ENCODE measurements around the gene IRF1. TPM values are rescaled to one million over a fixed set of nuclear protein-coding genes. Genes with fewer than 3 reads are reported as not detected.
A peak's percentile ranks its signal among the peaks of the same experiment; 100 is the strongest.
"Not testable (repeated sequence)": the region's sequence is repeated elsewhere in the genome, so short reads cannot be mapped to it uniquely, and the experiment has no call there.

IRF1 gene
- polyA plus RNA-seq, 4 donors = 13.9 to 23.8 (median 18.9) TPM

DNA sequence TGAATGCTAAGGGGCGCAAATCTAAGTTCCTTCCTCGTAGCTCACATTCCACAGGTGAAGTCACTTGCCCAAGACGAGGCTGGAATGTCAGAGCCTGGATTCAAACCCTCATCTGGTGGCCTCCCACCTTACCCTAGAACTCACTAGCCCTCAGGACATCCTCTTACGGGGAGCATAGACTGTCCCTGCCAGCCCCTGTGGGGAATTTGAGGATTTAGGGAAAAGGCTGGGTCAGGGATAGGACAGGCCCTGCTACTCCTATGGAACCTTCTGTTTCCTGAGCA is 45.0 kb downstream of the IRF1 start:
- DNase-seq (ENCODE audit: low read depth in 4 of 4, low spot score in 2 of 4) = no peak

DNA sequence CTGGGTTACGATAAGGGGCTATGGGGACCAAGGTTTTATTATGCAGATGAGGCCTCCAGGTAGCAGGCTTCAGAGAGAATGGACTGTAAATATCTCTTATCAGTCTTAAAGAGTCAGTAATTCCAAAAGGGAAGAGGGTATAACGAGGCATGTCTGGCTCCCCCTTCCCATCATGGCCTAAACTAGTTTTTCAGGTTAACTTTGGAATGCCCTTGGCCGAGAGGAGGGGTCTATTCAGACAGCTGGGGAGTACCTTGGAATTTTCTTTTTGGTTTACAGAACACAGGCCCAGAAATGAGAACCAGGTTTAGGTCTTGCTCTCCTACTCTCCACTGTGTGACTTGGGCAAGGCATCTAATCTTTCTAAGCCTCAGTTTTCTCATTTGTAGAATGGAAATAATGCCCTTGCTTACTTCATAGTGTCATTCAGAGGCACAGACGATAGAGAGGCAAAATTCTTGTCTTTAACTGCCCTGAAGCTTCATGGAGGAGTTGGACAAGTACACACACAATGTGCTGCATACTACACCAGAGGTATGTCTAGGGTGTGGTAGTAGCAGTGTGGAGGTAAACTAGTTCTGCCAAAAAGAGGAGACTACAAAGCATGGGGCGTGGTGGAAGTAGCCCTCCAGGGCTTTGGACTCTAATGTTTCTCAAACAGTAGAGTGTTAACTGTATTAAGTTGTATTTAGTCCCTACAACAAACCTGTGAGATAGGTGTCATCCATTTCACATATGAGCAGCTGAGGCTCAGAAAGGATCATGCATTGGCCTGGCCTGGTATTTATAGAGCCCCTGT is 45.5 kb downstream of the IRF1 start:
- no peak for DNase-seq (ENCODE audit: low read depth in 4 of 4, low spot score in 2 of 4)

DNA sequence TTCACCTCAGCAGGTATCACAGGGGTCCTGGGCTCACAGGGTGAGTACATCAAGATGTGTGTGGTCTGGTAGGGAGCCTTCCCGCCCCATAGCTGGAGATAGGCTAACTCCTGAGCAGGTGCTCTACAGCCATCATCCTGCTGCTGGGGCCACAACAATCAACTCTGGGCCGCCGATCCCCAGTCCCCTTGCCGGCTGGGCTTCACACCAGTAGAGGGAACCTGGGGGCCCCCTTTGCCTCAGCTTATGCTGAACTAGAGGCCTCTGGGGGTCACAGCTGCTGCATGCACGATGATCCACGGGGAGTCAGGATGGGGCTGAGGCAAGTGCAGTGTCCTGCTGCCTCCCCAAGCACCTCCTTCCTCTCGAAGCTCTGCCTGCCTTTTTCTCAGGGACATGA is 46.5 kb downstream of the IRF1 start:
- DNase-seq (ENCODE audit: low read depth in 4 of 4, low spot score in 2 of 4) = no peak

DNA sequence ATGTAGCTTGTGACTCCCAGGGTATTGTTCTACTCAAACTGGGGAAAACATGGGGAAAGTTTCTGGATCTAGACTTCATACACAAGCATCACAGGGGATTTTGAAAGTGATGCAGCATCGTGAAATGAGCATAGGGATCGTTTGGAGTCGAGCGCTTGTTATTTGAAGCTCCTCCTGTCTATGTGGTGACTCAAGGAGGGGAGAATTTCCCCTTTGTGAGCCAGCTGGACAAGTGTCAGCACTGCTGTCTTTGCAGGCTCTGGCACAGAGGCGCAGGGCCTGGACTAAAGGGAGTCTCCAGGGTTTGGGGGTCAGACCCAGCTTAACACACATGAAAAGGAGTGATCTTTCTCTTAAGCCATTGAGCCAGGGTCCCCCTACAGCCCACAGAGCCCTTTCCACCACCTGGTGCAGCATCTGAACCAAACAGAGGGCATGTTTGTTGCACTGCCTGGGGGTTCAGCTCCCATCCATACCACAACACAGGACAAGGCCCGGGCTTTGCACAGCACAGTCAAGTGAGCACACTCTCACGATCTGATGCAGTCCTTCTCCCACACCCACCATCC is 51.0 kb downstream of the IRF1 start:
- no peak for DNase-seq (ENCODE audit: low read depth in 4 of 4, low spot score in 2 of 4)

DNA sequence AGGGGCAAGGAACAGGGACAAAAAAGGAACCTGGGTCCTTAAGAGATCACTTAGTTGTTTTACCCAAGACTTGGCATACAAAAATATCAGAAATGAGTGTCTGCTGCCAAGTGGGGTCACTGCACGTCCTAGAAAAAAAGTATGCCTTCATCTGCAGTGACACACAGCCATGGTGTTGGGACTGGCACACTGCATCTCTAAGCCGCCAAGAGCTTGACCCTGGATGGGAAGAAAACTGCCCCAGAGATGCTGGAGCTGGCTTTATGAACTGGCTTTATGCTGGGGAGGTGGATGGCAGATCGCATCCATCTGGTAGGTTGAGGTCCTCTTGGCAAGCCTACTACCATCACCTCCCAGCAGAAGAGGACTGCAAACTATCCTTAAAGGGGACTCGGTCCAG is 51.7 kb downstream of the IRF1 start:
- DNase-seq (ENCODE audit: low read depth in 4 of 4, low spot score in 2 of 4) = no peak

DNA sequence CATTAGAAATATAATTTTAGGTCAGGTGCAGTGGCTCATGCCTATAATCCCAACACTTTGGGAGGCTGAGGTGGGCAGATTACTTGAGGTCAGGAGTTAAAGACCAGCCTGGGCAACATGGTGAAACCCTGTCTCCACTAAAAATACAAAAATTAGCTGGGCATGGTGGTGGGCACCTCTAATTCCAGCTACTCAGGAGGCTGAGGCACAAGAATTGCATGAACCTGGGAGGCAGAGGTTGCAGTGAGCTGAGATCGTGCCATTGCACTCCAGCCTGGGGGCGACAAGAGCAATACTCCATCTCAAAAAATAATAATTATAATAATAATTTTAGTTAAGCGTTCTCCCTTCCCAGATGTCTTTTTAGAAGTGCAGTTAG is 52.3 kb downstream of the IRF1 start:
- not testable (repeated sequence) for DNase-seq (ENCODE audit: low read depth in 4 of 4, low spot score in 2 of 4)

DNA sequence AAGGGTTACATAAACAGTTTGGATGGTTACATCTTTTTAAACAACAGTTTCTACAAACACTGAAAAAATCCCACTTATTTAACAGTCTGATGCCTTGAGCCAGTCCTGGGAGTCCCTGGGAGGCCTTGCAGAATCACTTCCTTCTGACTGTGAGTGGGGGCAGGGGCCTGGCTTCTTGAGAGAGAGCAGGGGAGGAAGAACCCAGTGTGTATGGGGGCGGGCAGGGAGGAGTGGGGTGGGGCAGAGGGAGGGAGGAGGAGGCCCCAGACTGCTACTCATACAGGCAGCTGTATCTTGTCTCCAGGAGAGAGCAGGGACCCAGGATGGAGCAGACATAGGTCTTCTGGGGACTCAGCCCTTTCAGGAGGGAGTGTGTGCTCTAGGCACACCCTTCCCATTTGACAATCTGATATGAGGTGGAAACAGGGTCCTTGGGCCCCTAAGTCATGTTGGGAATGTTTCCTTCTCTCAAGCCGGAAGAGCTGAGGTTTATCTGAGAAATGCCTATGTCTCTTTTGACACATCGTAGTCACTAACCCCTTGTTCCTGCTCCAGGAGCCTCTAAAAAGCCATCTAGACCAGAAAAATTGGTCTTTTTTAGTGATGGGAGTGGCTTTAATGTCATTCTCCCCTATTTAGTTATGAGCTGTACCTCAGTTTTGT is 52.8 kb downstream of the IRF1 start:
- DNase-seq (ENCODE audit: low read depth in 4 of 4, low spot score in 2 of 4) = peak in 2 of 4 donors; percentile 38 to 65

DNA sequence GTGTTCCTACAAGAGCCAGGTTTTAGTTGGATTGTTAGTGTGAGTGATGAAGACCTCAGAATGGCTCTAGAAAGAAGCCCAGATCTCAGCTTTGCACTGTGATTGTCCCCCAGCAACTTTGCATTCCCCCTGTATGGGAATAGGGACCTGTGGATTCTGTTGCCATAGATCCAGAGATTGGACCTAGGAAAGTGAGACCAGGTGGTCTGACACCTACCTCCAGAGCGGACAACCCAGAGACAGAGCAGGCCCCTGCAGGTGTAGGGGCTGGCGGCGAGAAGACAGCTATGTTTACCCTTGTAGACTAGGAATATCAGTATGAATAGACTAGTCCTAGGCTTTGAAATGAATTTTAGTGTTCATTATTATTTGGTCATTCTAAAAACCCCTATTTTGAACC is 53.6 kb downstream of the IRF1 start:
- no peak for DNase-seq (ENCODE audit: low read depth in 4 of 4, low spot score in 2 of 4)

DNA sequence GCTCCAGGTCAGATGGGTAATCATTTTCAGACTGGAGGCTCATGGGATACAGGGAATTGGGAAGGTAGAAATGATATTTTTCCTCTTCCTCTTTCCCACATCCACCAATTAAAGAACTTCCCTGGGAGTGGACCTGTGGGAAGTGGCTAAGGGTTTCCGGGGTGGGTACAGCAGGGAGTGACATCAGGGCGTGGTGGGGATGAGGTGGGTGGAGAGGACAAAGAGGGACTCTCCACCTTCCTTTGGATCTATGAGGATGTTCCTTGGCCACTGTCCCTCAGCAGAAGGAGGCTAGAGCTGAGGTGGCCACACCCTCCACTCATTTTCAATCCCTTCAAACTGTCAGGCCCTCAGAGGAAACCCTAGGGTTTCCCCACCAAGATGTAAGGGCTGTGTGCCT is 54.7 kb downstream of the IRF1 start:
- DNase-seq (ENCODE audit: low read depth in 4 of 4, low spot score in 2 of 4) = no peak

DNA sequence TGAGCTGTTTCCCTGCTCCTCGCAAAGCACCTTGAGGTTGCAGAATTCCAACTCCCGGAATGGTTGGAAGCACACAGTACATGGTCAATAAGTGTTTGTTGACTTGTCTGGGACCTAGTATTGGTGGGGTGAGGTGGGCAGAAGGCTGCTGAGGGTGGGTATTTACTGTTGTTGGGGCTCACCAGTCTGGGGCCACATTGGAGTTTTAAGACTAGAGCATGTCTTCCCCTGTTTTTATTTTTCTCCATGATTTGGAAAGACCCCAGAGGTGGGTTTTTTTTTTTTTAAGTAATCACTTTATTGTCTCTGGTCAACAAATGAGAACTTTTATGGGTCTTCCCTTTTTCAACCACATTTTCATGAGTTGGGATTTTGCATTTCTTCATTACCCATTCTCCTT is 55.1 kb downstream of the IRF1 start:
- DNase-seq (ENCODE audit: low read depth in 4 of 4, low spot score in 2 of 4) = no peak

DNA sequence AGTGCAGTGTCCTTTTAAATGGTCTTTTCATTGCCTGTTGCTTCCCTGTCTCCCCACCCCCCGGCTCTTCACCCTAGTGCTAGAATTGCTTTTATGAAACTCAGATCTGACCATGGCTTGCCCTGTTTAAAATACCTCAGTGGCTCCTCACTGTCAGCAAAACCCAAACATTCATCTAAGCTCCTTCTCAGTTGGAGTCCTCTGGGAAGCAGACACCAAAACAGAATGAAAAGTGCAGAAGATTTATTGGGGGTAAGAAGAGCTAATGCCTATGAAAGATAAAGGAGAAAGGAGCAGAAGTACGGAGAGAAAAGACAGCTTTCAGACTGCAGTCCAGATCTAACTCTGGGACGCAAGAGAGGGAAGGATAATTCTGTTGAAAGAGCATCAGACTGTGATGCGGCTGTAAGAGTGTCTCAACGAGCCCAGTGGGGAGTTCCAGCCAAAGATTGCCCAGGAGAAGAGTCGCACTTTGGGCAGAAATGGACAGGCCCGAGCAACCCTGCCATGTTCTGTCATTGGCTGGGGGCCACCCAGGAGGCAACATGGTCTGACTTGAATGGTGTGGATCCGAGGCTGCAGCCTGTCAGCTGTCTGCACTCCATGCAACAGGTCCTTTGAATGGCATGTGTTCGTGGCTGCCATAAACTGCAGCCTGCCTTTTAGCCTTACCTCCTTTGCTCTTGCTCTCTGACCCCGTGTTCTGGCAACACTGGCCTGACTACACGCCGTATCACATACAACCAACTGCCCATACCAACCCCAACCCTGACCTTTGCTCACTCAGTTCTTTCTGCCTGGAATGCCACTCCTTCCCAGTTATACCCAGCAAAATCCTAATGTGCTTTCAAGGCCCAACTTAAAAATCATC is 55.9 kb downstream of the IRF1 start:
- no peak for DNase-seq (ENCODE audit: low read depth in 4 of 4, low spot score in 2 of 4)

DNA sequence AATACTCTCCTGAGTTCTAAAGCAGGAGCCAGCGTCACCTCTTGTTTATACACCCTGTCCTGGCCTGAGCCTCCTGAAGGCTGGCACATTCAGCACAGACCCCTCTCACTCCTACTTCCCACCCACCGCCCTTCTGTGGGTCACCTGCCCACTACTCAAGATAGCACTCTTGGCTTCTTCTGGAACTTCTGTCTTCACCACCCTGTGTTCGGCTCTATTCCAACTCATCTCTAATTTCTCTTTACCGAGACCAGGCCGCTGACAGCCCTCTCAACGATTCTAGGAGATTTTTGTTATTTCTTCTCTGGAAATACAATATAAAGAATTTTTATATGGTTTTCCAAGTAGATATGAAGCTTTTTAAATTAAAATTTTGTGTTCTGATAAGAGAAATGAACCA is 57.4 kb downstream of the IRF1 start:
- no peak for DNase-seq (ENCODE audit: low read depth in 4 of 4, low spot score in 2 of 4)

DNA sequence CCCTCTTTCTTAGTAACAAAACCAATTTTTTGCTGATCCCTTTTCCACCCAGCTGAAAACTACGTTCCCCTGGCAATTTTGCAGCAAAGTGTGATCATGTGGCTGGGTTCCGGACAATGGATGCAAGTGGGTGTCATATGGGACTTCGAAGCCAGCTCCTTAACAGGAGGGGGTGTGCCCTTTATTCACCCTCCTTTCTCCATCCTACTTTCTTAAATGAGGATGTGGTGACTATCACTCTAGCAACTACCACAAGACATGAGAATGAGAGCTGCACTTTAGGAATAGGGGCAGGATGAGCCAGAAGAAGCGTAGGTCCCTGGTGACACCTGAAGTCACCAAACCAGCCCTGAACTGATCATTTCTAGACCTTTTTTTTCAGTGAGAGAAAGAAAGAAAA is 58.9 kb downstream of the IRF1 start:
- no peak for DNase-seq (ENCODE audit: low read depth in 4 of 4, low spot score in 2 of 4)

Other genes with a start within 250 kb of the IRF1 start
- 10 to 100 TPM; 12.5 to 21.7 (median 16.3) TPM for gene PDLIM4, start 233.1 kb downstream of the IRF1 start, polyA plus RNA-seq (ENCODE audit: insufficient read length in 4 of 4)
- 1 to 10 TPM; 4.6 to 9.2 (median 6.3) TPM for gene SLC22A4, start 196.4 kb downstream of the IRF1 start, polyA plus RNA-seq (ENCODE audit: insufficient read length in 4 of 4)
- gene SLC22A5, start 121.1 kb downstream of the IRF1 start, polyA plus RNA-seq (ENCODE audit: insufficient read length in 4 of 4) = 10 to 100 TPM; 32.2 to 57.3 (median 48.5) TPM
- gene IL5, start 52.7 kb upstream of the IRF1 start, polyA plus RNA-seq (ENCODE audit: insufficient read length in 4 of 4) = under 1 TPM in 3 of 4 donors, not detected in 1; 0.16 to 0.62 (median 0.51) TPM
- 10 to 100 TPM; 43.4 to 50.8 (median 47.0) TPM for gene RAD50, start 66.2 kb upstream of the IRF1 start, polyA plus RNA-seq (ENCODE audit: insufficient read length in 4 of 4)
- gene IL13, start 167.4 kb upstream of the IRF1 start, polyA plus RNA-seq (ENCODE audit: insufficient read length in 4 of 4) = under 1 TPM in 1 of 4 donors, not detected in 3; 0.13 TPM
- not detected for gene IL4, start 183.2 kb upstream of the IRF1 start, polyA plus RNA-seq (ENCODE audit: insufficient read length in 4 of 4)
- 10 to 100 TPM; 14.5 to 36.4 (median 24.5) TPM for gene KIF3A, start 246.8 kb upstream of the IRF1 start, polyA plus RNA-seq (ENCODE audit: insufficient read length in 4 of 4)